ENCODE results near the gene ADIPOR2. TPM values are rescaled to one million over a fixed set of nuclear protein-coding genes. Genes with fewer than 3 reads are reported as not detected.

Gene ADIPOR2
- total RNA-seq, 1 experiment from 2014 or later: 34.7 TPM

DNA sequence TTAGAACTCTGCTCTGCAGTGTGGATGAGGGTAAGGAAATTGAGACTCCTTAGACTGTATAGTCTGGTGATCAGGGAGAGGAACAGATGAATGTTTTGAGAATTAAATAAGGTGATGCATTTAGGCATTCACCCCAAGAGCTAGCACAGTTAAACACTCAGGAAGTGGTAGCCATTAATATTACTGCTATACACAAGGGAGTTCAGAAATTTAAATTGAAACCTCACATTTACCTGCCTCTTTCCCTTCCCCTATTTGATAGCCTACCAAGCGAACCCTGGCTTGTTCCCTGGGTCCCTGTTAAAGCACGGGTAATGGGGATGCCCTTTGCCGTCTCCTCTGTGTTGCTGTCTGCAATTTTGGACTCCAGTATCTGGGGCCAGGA, 43.6 kb upstream of the ADIPOR2 start:
- no peaks in the 10 kb centered on the region for H3K4me1 ChIP-seq (ENCODE audit: low read length)
- H3K36me3 ChIP-seq (ENCODE audit: insufficient read depth, low read length): no peaks in the 10 kb centered on the region
- no peak overlapping the region for H3K9ac ChIP-seq (ENCODE audit: low read length)
- no peaks in the 10 kb centered on the region for H4K20me1 ChIP-seq (ENCODE audit: insufficient read depth, low read depth, low read length)
- no peak overlapping the region for H3K27ac ChIP-seq (ENCODE audit: low read length)
- no peaks in the 10 kb centered on the region for H3K79me2 ChIP-seq (ENCODE audit: low read length)
- no peak overlapping the region for H2AFZ ChIP-seq (ENCODE audit: low read length)
- no peaks in the 10 kb centered on the region for H3K9me3 ChIP-seq (ENCODE audit: low read length)
- H3K27me3 ChIP-seq (ENCODE audit: low read length): no peaks in the 10 kb centered on the region
- no peak overlapping the region for H3K4me2 ChIP-seq (ENCODE audit: low read depth, low read length, poor library complexity, severe bottlenecking)
- no peak for DNase-seq
- no peaks in the 10 kb centered on the region for H3K9me2 ChIP-seq (replicated peaks; ENCODE audit: insufficient read depth, low read length)
- H3K4me3 ChIP-seq (ENCODE audit: low read length): no peak overlapping the region

DNA sequence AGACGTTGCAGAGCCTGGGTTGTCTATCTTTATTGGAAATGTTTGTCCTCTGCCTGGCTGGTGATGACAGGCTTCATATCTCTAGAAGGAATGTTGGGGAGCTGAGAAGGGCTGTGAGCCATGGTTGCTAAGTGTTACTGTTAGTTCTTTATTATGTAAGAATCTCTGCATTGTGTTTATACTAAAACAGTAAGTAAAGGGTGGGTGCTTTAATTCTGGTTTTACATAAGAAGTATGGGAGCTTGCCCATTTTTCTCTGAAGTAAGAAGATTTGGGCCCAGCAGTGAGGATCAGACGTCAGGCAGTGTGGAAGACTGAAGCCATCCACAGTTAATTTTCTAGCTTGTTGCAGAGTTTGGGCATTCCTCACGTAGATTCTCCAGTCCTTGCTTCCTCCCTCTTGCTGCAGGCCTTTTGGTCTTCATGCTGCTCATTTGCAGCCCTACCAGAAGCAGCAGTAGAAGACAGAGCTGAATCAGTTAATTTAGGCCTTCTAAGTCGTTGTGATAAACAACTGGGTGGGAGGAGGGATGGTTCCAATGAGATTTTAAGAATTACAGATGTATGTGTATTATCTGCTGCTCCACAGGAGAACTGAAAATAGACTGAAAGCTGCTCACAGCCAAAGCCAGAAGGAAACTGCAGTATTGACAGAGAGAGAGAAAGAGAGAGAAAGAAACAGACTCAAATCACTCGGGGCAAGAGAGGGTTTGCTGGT, 40.5 kb upstream of the ADIPOR2 start:
- Histone ChIP-seq H3K27me3 (ENCODE audit: low read length) (no peaks in the 10 kb centered on the region), H3K27ac (ENCODE audit: low read length) (no peak overlapping the region), H3K9me2 (replicated peaks; ENCODE audit: insufficient read depth, low read length) (no peaks in the 10 kb centered on the region), H3K9me3 (ENCODE audit: low read length) (no peaks in the 10 kb centered on the region), H3K79me2 (ENCODE audit: low read length) (no peaks in the 10 kb centered on the region), H3K4me1 (ENCODE audit: low read length) (peaks cover 4% of the 10 kb centered on the region; the same call in 1 of the 2 replicates), H3K4me2 (ENCODE audit: low read depth, low read length, poor library complexity, severe bottlenecking) (no peak overlapping the region), H3K36me3 (ENCODE audit: insufficient read depth, low read length) (no peaks in the 10 kb centered on the region), H4K20me1 (ENCODE audit: insufficient read depth, low read depth, low read length) (no peaks in the 10 kb centered on the region), H3K4me3 (ENCODE audit: low read length) (no peak overlapping the region), H3K9ac (ENCODE audit: low read length) (no peak overlapping the region), H2AFZ (ENCODE audit: low read length) (no peak overlapping the region)
- DNase-seq: no peak

DNA sequence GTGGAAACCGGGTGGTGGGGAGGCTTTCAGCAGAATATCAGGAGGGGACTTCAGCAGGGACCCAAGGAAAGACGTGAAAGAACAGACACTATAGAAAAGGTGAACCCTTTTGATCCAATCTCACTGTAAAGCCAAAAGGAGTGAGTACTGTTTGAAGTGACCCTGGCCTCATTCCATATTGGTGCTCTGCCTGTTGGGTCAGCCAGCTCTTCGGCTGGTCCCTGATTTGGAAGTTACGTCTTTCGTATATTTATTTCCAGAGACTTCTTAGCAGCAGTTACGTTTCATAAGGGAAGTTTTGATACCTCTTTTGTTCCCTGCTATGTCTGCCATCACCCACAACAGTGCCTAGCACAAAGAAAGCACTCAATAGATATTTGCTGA, 39.9 kb upstream of the ADIPOR2 start:
- Histone ChIP-seq H3K9me3 (ENCODE audit: low read length) (no peaks in the 10 kb centered on the region), H3K4me1 (ENCODE audit: low read length) (peaks cover 4% of the 10 kb centered on the region; the same call in 1 of the 2 replicates), H3K9ac (ENCODE audit: low read length) (no peak overlapping the region), H3K27me3 (ENCODE audit: low read length) (no peaks in the 10 kb centered on the region), H3K9me2 (replicated peaks; ENCODE audit: insufficient read depth, low read length) (no peaks in the 10 kb centered on the region), H3K36me3 (ENCODE audit: insufficient read depth, low read length) (no peaks in the 10 kb centered on the region), H3K79me2 (ENCODE audit: low read length) (no peaks in the 10 kb centered on the region), H2AFZ (ENCODE audit: low read length) (no peak overlapping the region), H4K20me1 (ENCODE audit: insufficient read depth, low read depth, low read length) (no peaks in the 10 kb centered on the region), H3K4me2 (ENCODE audit: low read depth, low read length, poor library complexity, severe bottlenecking) (no peak overlapping the region), H3K4me3 (ENCODE audit: low read length) (no peak overlapping the region), H3K27ac (ENCODE audit: low read length) (no peak overlapping the region)
- no peak for DNase-seq

DNA sequence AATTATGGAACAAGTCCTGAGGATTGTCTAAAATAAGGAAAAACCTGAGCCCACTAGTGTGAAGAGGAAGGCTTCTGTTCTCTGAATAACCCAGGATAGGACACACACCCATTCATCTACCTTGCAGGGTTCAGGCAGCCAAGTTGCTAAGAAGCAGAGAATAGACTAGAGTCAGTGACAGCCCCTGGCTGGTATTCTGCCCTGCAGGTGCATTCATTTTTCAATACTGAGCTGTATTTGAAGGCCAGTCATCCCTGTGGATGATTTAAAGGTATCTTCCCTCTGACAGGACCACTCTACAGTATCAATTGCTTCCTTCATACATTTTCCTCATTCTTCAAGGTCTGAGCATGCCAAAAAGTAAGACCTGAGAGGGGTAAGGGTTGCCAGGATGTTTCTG, 38.9 kb upstream of the ADIPOR2 start:
- Histone ChIP-seq H3K9me3 (ENCODE audit: low read length) (no peaks in the 10 kb centered on the region), H3K4me3 (ENCODE audit: low read length) (no peak overlapping the region), H3K79me2 (ENCODE audit: low read length) (no peaks in the 10 kb centered on the region), H3K4me1 (ENCODE audit: low read length) (peaks cover 4% of the 10 kb centered on the region; the same call in 1 of the 2 replicates), H3K4me2 (ENCODE audit: low read depth, low read length, poor library complexity, severe bottlenecking) (no peak overlapping the region), H3K27ac (ENCODE audit: low read length) (no peak overlapping the region), H3K36me3 (ENCODE audit: insufficient read depth, low read length) (no peaks in the 10 kb centered on the region), H4K20me1 (ENCODE audit: insufficient read depth, low read depth, low read length) (no peaks in the 10 kb centered on the region), H2AFZ (ENCODE audit: low read length) (no peak overlapping the region), H3K9me2 (replicated peaks; ENCODE audit: insufficient read depth, low read length) (no peaks in the 10 kb centered on the region), H3K9ac (ENCODE audit: low read length) (no peak overlapping the region), H3K27me3 (ENCODE audit: low read length) (no peaks in the 10 kb centered on the region)
- no peak for DNase-seq

DNA sequence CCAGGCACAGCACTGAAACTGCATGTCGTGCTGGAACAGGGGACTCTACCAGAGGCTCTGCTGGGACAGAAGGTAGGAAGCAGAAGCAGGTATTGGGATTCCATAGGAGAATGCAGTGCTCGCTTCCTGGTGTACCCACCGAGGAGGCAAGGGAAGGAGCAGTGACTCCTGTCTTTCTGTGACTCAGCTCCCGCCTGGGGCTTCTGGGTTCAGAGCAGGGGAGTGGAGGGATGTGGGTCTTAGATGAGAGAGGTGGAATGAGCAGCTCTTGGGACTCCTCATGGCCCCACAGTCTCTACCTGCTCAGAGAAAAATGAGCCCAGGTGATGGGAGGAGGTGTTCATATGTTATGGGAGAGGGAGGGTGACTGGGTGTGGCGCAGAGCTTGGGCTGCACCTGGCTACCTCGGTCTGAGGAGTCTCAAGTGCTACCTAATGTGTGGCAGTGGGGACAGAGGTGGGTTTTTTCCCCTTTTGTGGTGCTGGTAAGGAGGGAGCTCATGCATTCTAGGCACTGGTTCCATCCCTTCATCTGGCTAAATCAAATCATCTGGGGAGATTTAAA, 35.6 kb upstream of the ADIPOR2 start:
- Histone ChIP-seq H3K79me2 (ENCODE audit: low read length) (no peaks in the 10 kb centered on the region), H3K27ac (ENCODE audit: low read length) (no peak overlapping the region), H3K9ac (ENCODE audit: low read length) (no peak overlapping the region), H3K9me2 (replicated peaks; ENCODE audit: insufficient read depth, low read length) (no peaks in the 10 kb centered on the region), H3K27me3 (ENCODE audit: low read length) (no peaks in the 10 kb centered on the region), H3K4me1 (ENCODE audit: low read length) (peaks cover 4% of the 10 kb centered on the region; the same call in 1 of the 2 replicates), H3K36me3 (ENCODE audit: insufficient read depth, low read length) (no peaks in the 10 kb centered on the region), H3K9me3 (ENCODE audit: low read length) (no peaks in the 10 kb centered on the region), H4K20me1 (ENCODE audit: insufficient read depth, low read depth, low read length) (no peaks in the 10 kb centered on the region), H2AFZ (ENCODE audit: low read length) (no peak overlapping the region), H3K4me2 (ENCODE audit: low read depth, low read length, poor library complexity, severe bottlenecking) (no peak overlapping the region), H3K4me3 (ENCODE audit: low read length) (no peak overlapping the region)
- DNase-seq: no peak

DNA sequence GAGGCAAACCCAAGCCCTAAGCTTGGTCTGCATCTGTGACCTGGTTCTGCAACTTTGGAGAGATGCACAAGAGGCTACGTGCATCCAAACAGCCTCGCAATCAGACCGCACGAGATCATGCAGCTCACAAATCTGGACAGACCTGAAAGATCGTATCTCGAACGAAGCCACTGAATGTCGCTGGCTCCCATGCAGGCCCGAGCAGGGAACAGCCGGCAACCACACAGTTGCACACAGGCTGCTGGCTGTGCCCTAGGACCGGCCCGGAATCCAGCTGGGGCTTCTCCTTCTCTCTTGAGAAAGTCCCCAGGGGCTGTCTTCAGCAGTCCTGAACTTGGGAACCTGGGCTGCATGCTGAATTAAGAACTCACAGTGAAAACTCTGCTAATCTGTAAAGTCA, 34.0 kb upstream of the ADIPOR2 start:
- Histone ChIP-seq H4K20me1 (ENCODE audit: insufficient read depth, low read depth, low read length) (no peaks in the 10 kb centered on the region), H3K4me3 (ENCODE audit: low read length) (no peak overlapping the region), H3K4me1 (ENCODE audit: low read length) (peaks cover 8% of the 10 kb centered on the region), H3K9ac (ENCODE audit: low read length) (no peak overlapping the region), H3K9me2 (replicated peaks; ENCODE audit: insufficient read depth, low read length) (no peaks in the 10 kb centered on the region), H3K79me2 (ENCODE audit: low read length) (no peaks in the 10 kb centered on the region), H3K27me3 (ENCODE audit: low read length) (no peaks in the 10 kb centered on the region), H3K4me2 (ENCODE audit: low read depth, low read length, poor library complexity, severe bottlenecking) (no peak overlapping the region), H3K9me3 (ENCODE audit: low read length) (no peaks in the 10 kb centered on the region), H3K36me3 (ENCODE audit: insufficient read depth, low read length) (no peaks in the 10 kb centered on the region), H2AFZ (ENCODE audit: low read length) (no peak overlapping the region), H3K27ac (ENCODE audit: low read length) (no peak overlapping the region)
- no peak for DNase-seq

DNA sequence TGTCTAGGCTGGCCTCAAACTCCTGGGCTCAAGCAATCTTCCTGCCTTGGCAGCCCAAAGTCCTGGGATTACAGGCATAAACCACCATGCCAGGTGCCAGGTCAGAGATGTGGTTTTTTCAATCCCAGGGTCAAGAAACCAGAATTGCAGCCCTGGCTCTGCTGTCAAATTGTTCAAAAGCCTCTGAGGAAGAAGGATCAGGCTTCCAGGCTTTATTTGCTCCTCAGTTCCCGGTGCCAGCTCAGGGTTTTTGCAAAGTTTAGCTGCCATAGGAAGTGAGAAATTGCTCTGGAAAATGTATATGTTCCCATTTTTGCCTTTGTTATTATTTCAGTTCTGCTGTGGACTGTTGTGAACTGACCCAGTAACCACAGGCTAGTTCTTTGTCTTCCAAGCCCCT, 33.2 kb upstream of the ADIPOR2 start:
- H3K27ac ChIP-seq (ENCODE audit: low read length): no peak overlapping the region

DNA sequence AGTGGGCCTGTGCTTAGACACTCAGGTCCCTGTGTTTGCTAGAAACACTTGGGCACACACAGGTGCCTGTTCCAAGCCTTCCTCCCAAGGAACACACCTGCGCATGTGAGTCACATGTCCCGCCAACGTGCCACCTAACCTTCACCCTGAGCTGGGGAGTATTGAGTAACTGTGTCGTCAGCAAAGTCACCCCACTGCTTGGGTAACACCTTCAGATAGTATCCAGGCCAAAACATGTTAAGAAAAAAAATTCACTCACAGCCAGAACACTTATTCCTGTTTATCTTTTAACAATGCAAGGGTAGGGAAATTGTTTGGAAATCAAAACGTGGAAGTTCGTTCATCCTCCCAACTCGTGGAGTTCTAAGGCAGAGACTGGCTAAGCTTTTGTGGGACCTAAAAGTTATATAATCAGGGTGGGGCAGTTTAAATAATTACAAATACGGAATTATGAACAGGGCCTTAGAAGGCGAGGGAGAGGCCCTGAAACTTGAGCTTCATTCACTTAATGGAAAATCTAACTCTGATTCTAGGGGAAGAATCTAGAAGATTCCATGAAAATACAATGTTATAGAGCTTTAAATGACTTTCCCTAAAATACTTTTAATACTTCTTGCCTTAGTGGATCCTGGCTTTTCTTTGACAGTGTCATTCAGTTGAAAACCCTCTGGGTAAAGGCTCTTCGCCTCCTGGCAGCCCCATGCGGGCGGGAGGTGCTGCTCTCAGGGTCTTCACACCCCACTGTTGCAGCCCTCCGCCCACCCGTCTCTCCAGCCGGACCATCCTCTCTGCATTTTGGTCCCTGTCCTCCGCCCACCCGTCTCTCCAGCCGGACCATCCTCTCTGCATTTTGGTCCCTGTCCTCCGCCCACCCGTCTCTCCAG, 30.3 kb upstream of the ADIPOR2 start:
- H3K9me3 ChIP-seq (ENCODE audit: low read length): no peaks in the 10 kb centered on the region
- peaks cover 10% of the 10 kb centered on the region for H3K4me1 ChIP-seq (ENCODE audit: low read length)
- no peak for DNase-seq
- no peaks in the 10 kb centered on the region for H3K36me3 ChIP-seq (ENCODE audit: insufficient read depth, low read length)
- no peak overlapping the region for H3K4me2 ChIP-seq (ENCODE audit: low read depth, low read length, poor library complexity, severe bottlenecking)
- H3K9me2 ChIP-seq (replicated peaks; ENCODE audit: insufficient read depth, low read length): no peaks in the 10 kb centered on the region
- no peaks in the 10 kb centered on the region for H4K20me1 ChIP-seq (ENCODE audit: insufficient read depth, low read depth, low read length)
- H3K27ac ChIP-seq (ENCODE audit: low read length): no peak overlapping the region
- H3K4me3 ChIP-seq (ENCODE audit: low read length): no peak overlapping the region
- no peak overlapping the region for H2AFZ ChIP-seq (ENCODE audit: low read length)
- H3K79me2 ChIP-seq (ENCODE audit: low read length): no peaks in the 10 kb centered on the region
- H3K9ac ChIP-seq (ENCODE audit: low read length): no peak overlapping the region
- no peaks in the 10 kb centered on the region for H3K27me3 ChIP-seq (ENCODE audit: low read length)

More for the DNA sequence above, 33.2 kb upstream of the ADIPOR2 start:
- Histone ChIP-seq H3K27me3 (ENCODE audit: low read length) (no peaks in the 10 kb centered on the region), H3K4me3 (ENCODE audit: low read length) (no peak overlapping the region), H4K20me1 (ENCODE audit: insufficient read depth, low read depth, low read length) (no peaks in the 10 kb centered on the region), H3K9me3 (ENCODE audit: low read length) (no peaks in the 10 kb centered on the region), H3K4me1 (ENCODE audit: low read length) (peaks cover 10% of the 10 kb centered on the region), H3K4me2 (ENCODE audit: low read depth, low read length, poor library complexity, severe bottlenecking) (no peak overlapping the region), H3K9me2 (replicated peaks; ENCODE audit: insufficient read depth, low read length) (no peaks in the 10 kb centered on the region), H2AFZ (ENCODE audit: low read length) (no peak overlapping the region), H3K9ac (ENCODE audit: low read length) (no peak overlapping the region), H3K36me3 (ENCODE audit: insufficient read depth, low read length) (no peaks in the 10 kb centered on the region), H3K79me2 (ENCODE audit: low read length) (no peaks in the 10 kb centered on the region)
- no peak for DNase-seq

Data from Karpas-422 (cell line).